GM12878 (cell line): ENCODE data around the gene EIF4EBP2. TPM values are rescaled to one million over a fixed set of nuclear protein-coding genes. Genes with fewer than 3 reads are reported as not detected.

Experiments
- ATAC-seq: fragments of 200-7000 bp; cut with Tn5 transposase; 3 replicates; pipeline ENCODE4 v1.9.1; 2020; ENCODE audit warnings: mild to moderate bottlenecking, moderate library complexity
- BruUV-seq: library from RNA; stranded (reverse); fragments of 400-500 nt; replicated peaks from 2 replicates; lab custom pipeline; 2021; lab: Mats Ljungman, UMichigan
- CTCF ChIA-PET: fragments of 300-600 bp; sonication (Branson Sonifier 250); formaldehyde crosslinking; extraction: SDS; loops from one replicate; lab custom pipeline; 2021; ENCODE audit warnings: inconsistent platforms; lab: Yijun Ruan, JAX
- POLR2A ChIA-PET: fragments of 350-600 bp; formaldehyde crosslinking; extraction: SDS; loops from one replicate; lab custom pipeline; 2021; ENCODE audit warnings: inconsistent platforms; lab: Charles Lee
- RAD21 ChIA-PET: fragments of 300-600 bp; sonication (Branson Sonifier 250); formaldehyde crosslinking; loops from one replicate; lab custom pipeline; 2023; ENCODE audit warnings: antibody characterized with exemption; ENCODE audit not compliant: unreplicated experiment; lab: Charles Lee
- SMC1A ChIA-PET: fragments of 300-600 bp; sonication (Branson Sonifier 250); formaldehyde crosslinking; loops from one replicate; lab custom pipeline; 2023; ENCODE audit not compliant: unreplicated experiment, uncharacterized antibody; lab: Charles Lee
- DNase-seq: peaks from one replicate; pipeline ENCODE4 v3.0.0-alpha.2; 2011; ENCODE audit warnings: low read depth, low spot score
- FAIRE-seq: peaks from 3 replicates; lab custom pipeline; 2011; peaks lifted over from hg19 to GRCh38; lab: Jason Lieb, UNC
- H2AFZ ChIP-seq: 2 replicates; pipeline ENCODE4 v1.6.0; 2011; ENCODE audit warnings: low read depth, low read length, control low read depth; ENCODE audit not compliant: control insufficient read depth
- H3K27ac ChIP-seq: 2 replicates; pipeline ENCODE4 v1.5.1; 2011; ENCODE audit warnings: control low read depth; ENCODE audit not compliant: control insufficient read depth, insufficient read depth
- H3K27me3 ChIP-seq, 2 experiments: replicated peaks in 1 of 2; 2 replicates each; pipeline versions ENCODE4 v1.6.0 to v1.6.1; 2011; ENCODE audit warnings: low read length in 1 of 2; ENCODE audit not compliant: control insufficient read depth in 2 of 2, insufficient read depth in 2 of 2
- H3K36me3 ChIP-seq, 2 experiments: 2 replicates each; pipeline ENCODE4 v1.5.1; 2011; ENCODE audit warnings: low read length in 1 of 2; ENCODE audit not compliant: control insufficient read depth in 2 of 2, insufficient read depth in 2 of 2
- H3K4me1 ChIP-seq: 2 replicates; pipeline ENCODE4 v1.6.1; 2011; ENCODE audit warnings: mild to moderate bottlenecking, low read length, moderate library complexity, mixed read lengths; ENCODE audit not compliant: control insufficient read depth, insufficient read depth
- H3K4me2 ChIP-seq: 2 replicates; pipeline ENCODE4 v1.6.0; 2011; ENCODE audit warnings: control low read depth; ENCODE audit not compliant: control insufficient read depth, insufficient read depth
- H3K4me3 ChIP-seq: fragments of 200-600 bp; sonication (generic); 2 replicates; pipeline ENCODE4 v1.5.1; 2016
- H3K79me2 ChIP-seq: 2 replicates; pipeline ENCODE4 v1.6.0; 2011; ENCODE audit warnings: low read length; ENCODE audit not compliant: control insufficient read depth, insufficient read depth
- H3K9ac ChIP-seq: 2 replicates; pipeline ENCODE4 v1.8.0; 2011; ENCODE audit warnings: low read length, control low read depth, mixed read lengths; ENCODE audit not compliant: control insufficient read depth, insufficient read depth
- H3K9me3 ChIP-seq: replicated peaks from 3 replicates; pipeline ENCODE4 v1.5.1; 2011; ENCODE audit warnings: mild to moderate bottlenecking, low read length; ENCODE audit not compliant: control insufficient read depth, insufficient read depth
- H4K20me1 ChIP-seq: 2 replicates; pipeline ENCODE4 v1.6.0; 2011; ENCODE audit not compliant: control insufficient read depth, insufficient read depth
- ATF2 ChIP-seq: IDR thresholded peaks from 2 replicates; pipeline ENCODE4 v1.6.1; 2012; ENCODE audit warnings: low read length, inconsistent platforms
- CEBPB ChIP-seq, 2 experiments: fragments of 150-350 bp in 1 of 2; IDR thresholded peaks; 2 replicates each; pipeline ENCODE4 v1.6.1; 2012 to 2014; ENCODE audit warnings: low read depth in 2 of 2, low read length in 2 of 2, borderline replicate concordance in 1 of 2, inconsistent platforms in 1 of 2
- EP300 ChIP-seq, 2 experiments: fragments of 150-350 bp in 1 of 2; IDR thresholded peaks; 2 replicates each; pipeline ENCODE4 v1.6.1; 2011 to 2012; ENCODE audit warnings: low read depth in 2 of 2, low read length in 2 of 2, borderline replicate concordance in 1 of 2, improper control_type of control experiment in 1 of 2, inconsistent platforms in 1 of 2; ENCODE audit not compliant: control insufficient read depth in 1 of 2
- GATAD2B ChIP-seq: fragments of 450-650 bp; conservative IDR thresholded peaks from 2 replicates; pipeline ENCODE4 v1.6.1; 2017; ENCODE audit warnings: low read depth, mild to moderate bottlenecking, moderate library complexity
- MEF2B ChIP-seq: fragments of 450-650 bp; IDR thresholded peaks from 2 replicates; pipeline ENCODE4 v1.6.1; 2018; ENCODE audit warnings: mild to moderate bottlenecking, moderate library complexity; ENCODE audit not compliant: partially characterized antibody, poor library complexity, severe bottlenecking
- MYB ChIP-seq: fragments of 150-350 bp; IDR thresholded peaks from 2 replicates; pipeline ENCODE4 v1.6.1; 2014; ENCODE audit warnings: mild to moderate bottlenecking, low read depth, low read length, borderline replicate concordance
- SIN3A ChIP-seq: IDR thresholded peaks from 2 replicates; pipeline ENCODE4 v1.6.1; 2012; ENCODE audit warnings: low read depth, low read length, improper control_type of control experiment
- SREBF2 ChIP-seq: IDR thresholded peaks from 2 replicates; pipeline ENCODE4 v1.6.1; 2012; ENCODE audit warnings: mild to moderate bottlenecking, low read length
- SUPT20H ChIP-seq: IDR thresholded peaks from 2 replicates; pipeline ENCODE4 v1.6.1; 2011; ENCODE audit warnings: low read depth, mild to moderate bottlenecking, low read length, moderate library complexity, borderline replicate concordance; ENCODE audit not compliant: control insufficient read depth
- TARDBP ChIP-seq: IDR thresholded peaks from 2 replicates; pipeline ENCODE4 v1.6.1; 2016; ENCODE audit warnings: borderline replicate concordance
- TBL1XR1 ChIP-seq: IDR thresholded peaks from 2 replicates; pipeline ENCODE4 v1.6.1; 2012; ENCODE audit warnings: low read depth, low read length, improper control_type of control experiment
- ZBTB40 ChIP-seq: fragments of 450-650 bp; IDR thresholded peaks from 2 replicates; pipeline ENCODE4 v1.6.1; 2016; ENCODE audit warnings: mild to moderate bottlenecking, moderate library complexity, borderline replicate concordance
- ZNF217 ChIP-seq: fragments of 450-650 bp; IDR thresholded peaks from 2 replicates; pipeline ENCODE4 v1.6.1; 2017; ENCODE audit warnings: antibody characterized with exemption, mild to moderate bottlenecking
- ZNF24 ChIP-seq: fragments of 450-650 bp; IDR thresholded peaks from 2 replicates; pipeline ENCODE4 v1.6.1; 2017; ENCODE audit warnings: antibody characterized with exemption, mild to moderate bottlenecking
- WGBS: methylation state at CpG from one replicate; pipeline ENCODE4 v1.1.6; 2016; ENCODE audit warnings: low lambda C conversion rate; ENCODE audit not compliant: insufficient replicate concordance, insufficient coverage; ENCODE audit errors: missing lambda C conversion rate; 5-methylcytosine and 5-hydroxymethylcytosine counted together
- in situ Hi-C: fragments of 300-500 bp; cut with MboI; formaldehyde crosslinking; loops from 9 replicates; pipeline ENCODE4 v1.14.3; 2018; ENCODE audit warnings: mixed read lengths
- intact Hi-C: fragments of 100-400 bp; cut with micrococcal nuclease; formaldehyde crosslinking; loops from one replicate; pipeline ENCODE4 v1.14.2; 2022; ENCODE audit not compliant: unreplicated experiment
- polyA plus RNA-seq, 11 experiments: library from polyadenylated mRNA; depleted of rRNA in 4 of 11; unstranded in 6 of 11; stranded (reverse) in 5 of 11; fragments of >200 nt; fragmentation: Nextera tagmentation in 4 of 11; fragmentation: Illumina TruSeq in 1 of 11; extraction: Ambion mirVana in 4 of 11; extraction: Trizol in 1 of 11; gene quantifications; 1 replicate in 1 of 11; 2 replicates in 10 of 11; pipeline versions ENCODE4 v1.2.1 to v1.2.3, GENCODE V29; 2011 to 2016; ENCODE audit warnings: inconsistent platforms in 2 of 11, missing spikeins in 2 of 11, low read depth in 1 of 11
- total RNA-seq, 4 experiments: library from RNA; depleted of rRNA in 3 of 4; stranded (reverse); fragments of >200 nt in 3 of 4; fragmentation: Illumina TruSeq in 1 of 4; extraction: Trizol in 1 of 4; gene quantifications; 2 replicates each; pipeline versions ENCODE4 v1.2.1 to v1.2.3, GENCODE V29; 2013 to 2021
- TF ChIP-seq, protein P1 (sequence below): fragments of 450-650 bp; formaldehyde crosslinking; IDR thresholded peaks from 2 replicates; pipeline ENCODE4 v1.4.0; 2020; ENCODE audit warnings: mild to moderate bottlenecking, moderate library complexity

The EIF4EBP2 gene
- total and polyA plus RNA-seq, 10 of the 15 experiments (the other 5 are each of a cell fraction or from before 2014, with no cell fraction given) = 14.4 to 51.3 (median 28.9) TPM

DNA sequence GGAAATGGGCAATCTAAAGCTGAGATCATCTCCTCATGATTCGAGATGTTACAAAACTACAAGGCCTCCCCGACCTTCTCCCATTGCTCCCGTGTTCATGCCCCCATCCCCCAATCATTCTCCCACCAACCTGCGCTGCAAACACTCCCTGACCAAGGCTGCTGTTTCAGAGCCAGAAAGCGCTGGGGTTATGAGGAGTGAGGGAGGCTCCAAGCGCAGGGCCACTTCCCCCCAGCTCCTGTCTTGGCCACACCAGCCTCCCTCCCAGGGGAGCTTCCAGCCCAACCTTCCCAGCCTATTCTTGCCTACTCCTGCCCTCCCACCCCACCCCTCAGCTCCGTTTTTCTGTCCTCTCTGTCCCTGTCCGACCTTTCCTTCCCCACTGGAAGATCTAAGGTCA is 52.2 kb downstream of the EIF4EBP2 start:
- in situ Hi-C loops (no loop called here), intact Hi-C loops (no loop called here)
- 30% methylated on average over 8 of the region's 8 CpGs for WGBS
- DNase-seq (no peak), FAIRE-seq (no peak), ATAC-seq (no peak)
- POLR2A ChIA-PET = interaction anchor here (0.6 kb wide), 1 partner anchor 321 kb away, joined by 5 read pairs; no protein-coding TSS in a partner anchor
- RAD21 ChIA-PET = interaction anchor here (0.6 kb wide), 1 partner anchor 136 kb away, joined by 3 read pairs; no protein-coding TSS in a partner anchor
- Histone ChIP-seq H3K27ac (no peak overlapping the region), H3K4me1 (no peaks in the 10 kb centered on the region), H3K9ac (no peak overlapping the region), H4K20me1 (no peaks in the 10 kb centered on the region), H3K4me2 (no peak overlapping the region), H3K79me2 (no peaks in the 10 kb centered on the region), H3K36me3 (no peaks in the 10 kb centered on the region), H3K4me3 (no peak overlapping the region), H3K27me3 (peaks cover 3 to 5% of the 10 kb centered on the region in 2 experiments; a peak in 3 of 4 replicates), H2AFZ (no peak overlapping the region), H3K9me3 (no peaks in the 10 kb centered on the region)
- no TSS peak for BruUV-seq
- CTCF ChIA-PET = interaction anchor here (0.7 to 1.0 kb wide), 2 partner anchors 11 to 43 kb away, joined by 3 to 4 read pairs; no protein-coding TSS in a partner anchor
- TF ChIP-seq MYB (no peak), ZNF217 (no peak), TBL1XR1 (no peak), SIN3A (no peak), ZNF24 (no peak), SUPT20H (no peak), ATF2 (no peak), SREBF2 (no peak), MEF2B (no peak), GATAD2B (no peak), CEBPB (IDR thresholded peaks at IDR 0.05; ENCODE audit: borderline replicate concordance in 1 of 2, low read depth in 2 of 2, low read length in 2 of 2) (no peak), TARDBP (no peak), ZBTB40 (no peak), EP300 (IDR thresholded peaks at IDR 0.05; ENCODE audit: borderline replicate concordance in 1 of 2, control insufficient read depth in 1 of 2, low read depth in 2 of 2, low read length in 2 of 2) (no peak)
- TF ChIP-seq, protein P1, sequence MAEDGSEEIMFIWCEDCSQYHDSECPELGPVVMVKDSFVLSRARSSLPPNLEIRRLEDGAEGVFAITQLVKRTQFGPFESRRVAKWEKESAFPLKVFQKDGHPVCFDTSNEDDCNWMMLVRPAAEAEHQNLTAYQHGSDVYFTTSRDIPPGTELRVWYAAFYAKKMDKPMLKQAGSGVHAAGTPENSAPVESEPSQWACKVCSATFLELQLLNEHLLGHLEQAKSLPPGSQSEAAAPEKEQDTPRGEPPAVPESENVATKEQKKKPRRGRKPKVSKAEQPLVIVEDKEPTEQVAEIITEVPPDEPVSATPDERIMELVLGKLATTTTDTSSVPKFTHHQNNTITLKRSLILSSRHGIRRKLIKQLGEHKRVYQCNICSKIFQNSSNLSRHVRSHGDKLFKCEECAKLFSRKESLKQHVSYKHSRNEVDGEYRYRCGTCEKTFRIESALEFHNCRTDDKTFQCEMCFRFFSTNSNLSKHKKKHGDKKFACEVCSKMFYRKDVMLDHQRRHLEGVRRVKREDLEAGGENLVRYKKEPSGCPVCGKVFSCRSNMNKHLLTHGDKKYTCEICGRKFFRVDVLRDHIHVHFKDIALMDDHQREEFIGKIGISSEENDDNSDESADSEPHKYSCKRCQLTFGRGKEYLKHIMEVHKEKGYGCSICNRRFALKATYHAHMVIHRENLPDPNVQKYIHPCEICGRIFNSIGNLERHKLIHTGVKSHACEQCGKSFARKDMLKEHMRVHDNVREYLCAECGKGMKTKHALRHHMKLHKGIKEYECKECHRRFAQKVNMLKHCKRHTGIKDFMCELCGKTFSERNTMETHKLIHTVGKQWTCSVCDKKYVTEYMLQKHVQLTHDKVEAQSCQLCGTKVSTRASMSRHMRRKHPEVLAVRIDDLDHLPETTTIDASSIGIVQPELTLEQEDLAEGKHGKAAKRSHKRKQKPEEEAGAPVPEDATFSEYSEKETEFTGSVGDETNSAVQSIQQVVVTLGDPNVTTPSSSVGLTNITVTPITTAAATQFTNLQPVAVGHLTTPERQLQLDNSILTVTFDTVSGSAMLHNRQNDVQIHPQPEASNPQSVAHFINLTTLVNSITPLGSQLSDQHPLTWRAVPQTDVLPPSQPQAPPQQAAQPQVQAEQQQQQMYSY (CRISPR knock-in tag) = no peak
- SMC1A ChIA-PET = no interaction called here
